ENCODE results near the gene ZFP64. TPM values are rescaled to one million over a fixed set of nuclear protein-coding genes. Genes with fewer than 3 reads are reported as not detected.

ZFP64 gene
- polyA plus RNA-seq, 1 experiment = 24.4 TPM

- Histone ChIP-seq H3K27ac (ENCODE audit: low read depth, low read length) (no peak overlapping the region), H3K4me3 (ENCODE audit: low read depth, low read length) (no peak overlapping the region), H3K27me3 (ENCODE audit: control insufficient read depth, insufficient read depth, low read length) (no peaks in the 10 kb centered on the region), H3K9me3 (ENCODE audit: control insufficient read depth, insufficient read depth, low read length) (no peaks in the 10 kb centered on the region)
- ChIA-PET CTCF (interaction anchor here (1.5 to 2.1 kb wide), 2 partner anchors 30 to 84 kb away, joined by 3 to 4 read pairs; no protein-coding TSS in a partner anchor), POLR2A (no interaction called here)
- DNase-seq (ENCODE audit: low read depth, low spot score) = no peak
- TF ChIP-seq, protein P1, sequence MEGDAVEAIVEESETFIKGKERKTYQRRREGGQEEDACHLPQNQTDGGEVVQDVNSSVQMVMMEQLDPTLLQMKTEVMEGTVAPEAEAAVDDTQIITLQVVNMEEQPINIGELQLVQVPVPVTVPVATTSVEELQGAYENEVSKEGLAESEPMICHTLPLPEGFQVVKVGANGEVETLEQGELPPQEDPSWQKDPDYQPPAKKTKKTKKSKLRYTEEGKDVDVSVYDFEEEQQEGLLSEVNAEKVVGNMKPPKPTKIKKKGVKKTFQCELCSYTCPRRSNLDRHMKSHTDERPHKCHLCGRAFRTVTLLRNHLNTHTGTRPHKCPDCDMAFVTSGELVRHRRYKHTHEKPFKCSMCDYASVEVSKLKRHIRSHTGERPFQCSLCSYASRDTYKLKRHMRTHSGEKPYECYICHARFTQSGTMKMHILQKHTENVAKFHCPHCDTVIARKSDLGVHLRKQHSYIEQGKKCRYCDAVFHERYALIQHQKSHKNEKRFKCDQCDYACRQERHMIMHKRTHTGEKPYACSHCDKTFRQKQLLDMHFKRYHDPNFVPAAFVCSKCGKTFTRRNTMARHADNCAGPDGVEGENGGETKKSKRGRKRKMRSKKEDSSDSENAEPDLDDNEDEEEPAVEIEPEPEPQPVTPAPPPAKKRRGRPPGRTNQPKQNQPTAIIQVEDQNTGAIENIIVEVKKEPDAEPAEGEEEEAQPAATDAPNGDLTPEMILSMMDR (IDR thresholded peaks at IDR 0.05; ENCODE audit: low read depth, low read length) = no peak
Observed at GRCh38 chr20:52212943-52213342, 21.4 kb upstream of the ZFP64 start.

DNA sequence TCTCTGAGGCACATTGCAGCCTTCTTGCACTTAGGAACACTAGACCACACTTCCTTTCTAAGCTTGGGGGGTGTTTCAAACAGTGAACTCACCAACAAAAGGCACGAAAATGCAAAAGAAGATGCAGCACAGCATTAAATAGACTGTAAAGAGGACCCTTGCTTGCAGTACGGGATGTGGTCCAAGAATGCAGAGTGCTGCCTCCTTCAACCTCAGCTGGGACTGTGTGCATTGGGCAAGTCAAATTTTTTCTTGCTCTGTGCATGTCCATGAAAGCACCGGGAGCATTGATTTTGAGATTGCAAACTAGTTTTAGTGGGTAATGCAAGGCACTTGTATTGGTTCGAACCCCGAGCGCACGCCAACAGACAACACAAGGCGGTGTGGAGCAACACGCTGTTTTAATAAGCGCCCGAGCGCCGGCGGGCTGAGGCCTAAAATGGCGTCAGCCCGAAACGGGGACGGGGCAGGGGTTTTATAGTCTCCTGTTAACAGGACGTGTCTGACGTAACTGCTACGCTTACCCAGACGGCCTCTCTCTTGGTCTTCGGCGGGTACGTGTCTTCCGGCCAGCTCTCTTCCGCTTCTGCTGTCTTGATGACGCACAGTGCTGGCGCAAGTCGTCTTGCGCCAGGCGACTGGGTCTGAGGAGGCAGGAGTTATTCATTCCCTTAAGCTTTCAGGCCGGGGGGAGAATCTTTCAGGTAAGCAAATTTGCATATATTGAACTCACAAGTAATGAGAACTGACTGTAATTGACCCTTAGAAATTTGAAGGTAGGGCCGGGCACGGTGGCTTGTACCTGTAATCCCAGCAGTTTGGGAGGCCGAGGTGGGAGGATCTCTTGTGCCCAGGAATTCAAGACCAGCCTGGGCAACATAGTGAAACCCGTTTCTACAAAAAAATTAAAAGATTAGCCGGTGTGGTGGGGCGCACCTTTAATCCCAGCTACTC, 18.7 kb upstream of the ZFP64 start:
- TF ChIP-seq, protein P1 (IDR thresholded peaks at IDR 0.05; ENCODE audit: low read depth, low read length) = no peak

DNA sequence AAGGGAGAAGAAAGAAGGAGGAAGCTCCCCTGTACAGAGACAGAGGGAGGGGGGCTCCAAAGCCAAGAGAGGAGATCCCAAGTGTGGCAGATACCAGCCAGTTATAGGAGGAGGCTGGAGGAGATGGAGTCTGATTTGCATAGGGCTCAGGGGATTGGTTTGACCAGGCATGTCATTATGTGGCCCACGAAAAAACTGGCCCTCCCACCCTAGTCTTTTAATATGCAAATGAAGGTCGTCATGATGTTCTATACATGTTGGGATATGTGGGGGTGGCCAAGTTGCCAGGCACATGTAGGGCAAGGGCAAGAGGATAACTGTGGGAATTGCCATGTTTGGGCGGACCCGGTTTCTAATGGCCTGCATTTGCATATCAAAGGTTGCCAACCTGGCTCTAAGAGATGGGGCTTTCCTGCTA, 17.6 kb upstream of the ZFP64 start:
- H3K27ac ChIP-seq (ENCODE audit: low read depth, low read length) = no peak overlapping the region
- DNase-seq (ENCODE audit: low read depth, low spot score) = no peak
- ChIA-PET POLR2A (no interaction called here), CTCF (interaction anchor here (1.6 kb wide), 1 partner anchor 33 kb away, joined by 3 read pairs; no protein-coding TSS in a partner anchor)
- no peak overlapping the region for H3K4me3 ChIP-seq (ENCODE audit: low read depth, low read length)
- no peaks in the 10 kb centered on the region for H3K27me3 ChIP-seq (ENCODE audit: control insufficient read depth, insufficient read depth, low read length)
- TF ChIP-seq, protein P1 (IDR thresholded peaks at IDR 0.05; ENCODE audit: low read depth, low read length) = no peak
- no peaks in the 10 kb centered on the region for H3K9me3 ChIP-seq (ENCODE audit: control insufficient read depth, insufficient read depth, low read length)

More for the DNA sequence above, 18.7 kb upstream of the ZFP64 start:
- Histone ChIP-seq H3K27me3 (ENCODE audit: control insufficient read depth, insufficient read depth, low read length) (no peaks in the 10 kb centered on the region), H3K9me3 (ENCODE audit: control insufficient read depth, insufficient read depth, low read length) (no peaks in the 10 kb centered on the region), H3K27ac (ENCODE audit: low read depth, low read length) (no peak overlapping the region), H3K4me3 (ENCODE audit: low read depth, low read length) (no peak overlapping the region)
- ChIA-PET POLR2A (no interaction called here), CTCF (interaction anchor here (1.6 to 2.3 kb wide), 2 partner anchors 32 to 33 kb away, joined by 3 to 7 read pairs; no protein-coding TSS in a partner anchor)
- no peak for DNase-seq (ENCODE audit: low read depth, low spot score)

DNA sequence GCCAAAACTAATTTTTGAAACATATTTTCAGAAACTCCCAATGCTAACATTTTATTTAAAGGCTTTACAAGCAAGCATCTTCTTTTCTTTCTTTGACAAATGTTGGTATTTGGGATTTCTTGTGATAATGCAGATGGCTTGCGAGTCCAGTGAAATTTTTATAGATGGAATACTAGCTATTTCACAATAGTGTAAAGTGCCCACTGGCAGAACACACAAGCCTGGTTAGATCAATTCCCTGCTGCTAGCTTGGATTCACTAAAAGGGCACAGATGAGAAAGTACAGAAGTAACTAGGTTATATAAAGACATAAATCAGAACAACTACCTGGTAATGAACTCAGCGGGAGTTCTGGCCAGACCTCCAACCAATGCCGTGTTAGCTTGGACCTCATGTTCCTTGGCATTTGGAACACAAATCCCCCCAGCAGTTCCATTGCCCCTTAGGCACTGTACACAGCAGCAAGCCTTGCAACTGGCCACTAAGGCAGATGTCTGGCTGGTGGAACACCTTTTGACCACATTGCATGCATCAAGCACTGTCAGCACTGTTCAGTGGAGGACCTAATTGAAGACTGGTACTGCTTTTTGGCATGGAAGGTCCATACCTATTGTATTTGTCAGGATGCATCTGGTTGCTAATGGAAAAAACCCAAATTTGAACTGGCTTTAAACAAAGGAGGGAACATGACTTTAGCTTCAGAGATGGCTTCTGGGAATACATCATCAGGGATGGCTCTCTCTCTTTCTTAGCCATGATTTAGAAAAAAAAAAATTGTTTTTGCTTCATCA, 15.6 kb upstream of the ZFP64 start:
- TF ChIP-seq, protein P1 (IDR thresholded peaks at IDR 0.05; ENCODE audit: low read depth, low read length) = no peak
- H3K27ac ChIP-seq (ENCODE audit: low read depth, low read length) = no peak overlapping the region
- no peaks in the 10 kb centered on the region for H3K27me3 ChIP-seq (ENCODE audit: control insufficient read depth, insufficient read depth, low read length)
- no peak for DNase-seq (ENCODE audit: low read depth, low spot score)
- POLR2A ChIA-PET = no interaction called here
- no peaks in the 10 kb centered on the region for H3K9me3 ChIP-seq (ENCODE audit: control insufficient read depth, insufficient read depth, low read length)
- CTCF ChIA-PET = interaction anchor here (0.5 kb wide), 1 partner anchor 241 kb away, joined by 3 read pairs; no protein-coding TSS in a partner anchor
- no peak overlapping the region for H3K4me3 ChIP-seq (ENCODE audit: low read depth, low read length)

All from AG04450 (cell line).